ENCODE data around the gene CDC42BPB.

GRCh38 chr14:103033681-103034096 is 23.7 kb downstream of the CDC42BPB start:
- TF ChIP-seq BHLHE40 (IDR thresholded peaks at IDR 0.05; ENCODE audit: low read depth, low read length) (no peak), MAZ (IDR thresholded peaks at IDR 0.05; ENCODE audit: borderline replicate concordance, low read depth, low read length) (no peak), POLR2A (IDR thresholded peaks at IDR 0.05; ENCODE audit: low read depth, low read length) (no peak), CEBPB (IDR thresholded peaks at IDR 0.05; ENCODE audit: low read depth, low read length) (no peak), RAD21 (IDR thresholded peaks at IDR 0.05; ENCODE audit: low read length) (no peak), MAFK (IDR thresholded peaks at IDR 0.05; ENCODE audit: low read depth, low read length) (no peak), FOS (IDR thresholded peaks at IDR 0.05; ENCODE audit: low read depth, low read length) (no peak), ELK1 (IDR thresholded peaks at IDR 0.05; ENCODE audit: borderline replicate concordance, low read depth, low read length) (no peak), RFX5 (IDR thresholded peaks at IDR 0.05; ENCODE audit: low read depth, low read length) (no peak), CHD1 (IDR thresholded peaks at IDR 0.05; ENCODE audit: low read depth, low read length) (no peak)
- TF ChIP-seq, protein P1, sequence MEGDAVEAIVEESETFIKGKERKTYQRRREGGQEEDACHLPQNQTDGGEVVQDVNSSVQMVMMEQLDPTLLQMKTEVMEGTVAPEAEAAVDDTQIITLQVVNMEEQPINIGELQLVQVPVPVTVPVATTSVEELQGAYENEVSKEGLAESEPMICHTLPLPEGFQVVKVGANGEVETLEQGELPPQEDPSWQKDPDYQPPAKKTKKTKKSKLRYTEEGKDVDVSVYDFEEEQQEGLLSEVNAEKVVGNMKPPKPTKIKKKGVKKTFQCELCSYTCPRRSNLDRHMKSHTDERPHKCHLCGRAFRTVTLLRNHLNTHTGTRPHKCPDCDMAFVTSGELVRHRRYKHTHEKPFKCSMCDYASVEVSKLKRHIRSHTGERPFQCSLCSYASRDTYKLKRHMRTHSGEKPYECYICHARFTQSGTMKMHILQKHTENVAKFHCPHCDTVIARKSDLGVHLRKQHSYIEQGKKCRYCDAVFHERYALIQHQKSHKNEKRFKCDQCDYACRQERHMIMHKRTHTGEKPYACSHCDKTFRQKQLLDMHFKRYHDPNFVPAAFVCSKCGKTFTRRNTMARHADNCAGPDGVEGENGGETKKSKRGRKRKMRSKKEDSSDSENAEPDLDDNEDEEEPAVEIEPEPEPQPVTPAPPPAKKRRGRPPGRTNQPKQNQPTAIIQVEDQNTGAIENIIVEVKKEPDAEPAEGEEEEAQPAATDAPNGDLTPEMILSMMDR (conservative IDR thresholded peaks at IDR 0.05; ENCODE audit: low read depth, low read length) = no peak
